Stimulated activated CD4-positive, alpha-beta T cell treated with anti-CD3 and anti-CD28 coated beads, Interleukin-15, amount 100 ng/mL, for 24 hours (primary cell): ENCODE results near the gene PID1.

Experiments used
- DNase-seq: peaks from one replicate; pipeline ENCODE4 v3.0.0-alpha.2; 2020

The PID1 gene

DNA sequence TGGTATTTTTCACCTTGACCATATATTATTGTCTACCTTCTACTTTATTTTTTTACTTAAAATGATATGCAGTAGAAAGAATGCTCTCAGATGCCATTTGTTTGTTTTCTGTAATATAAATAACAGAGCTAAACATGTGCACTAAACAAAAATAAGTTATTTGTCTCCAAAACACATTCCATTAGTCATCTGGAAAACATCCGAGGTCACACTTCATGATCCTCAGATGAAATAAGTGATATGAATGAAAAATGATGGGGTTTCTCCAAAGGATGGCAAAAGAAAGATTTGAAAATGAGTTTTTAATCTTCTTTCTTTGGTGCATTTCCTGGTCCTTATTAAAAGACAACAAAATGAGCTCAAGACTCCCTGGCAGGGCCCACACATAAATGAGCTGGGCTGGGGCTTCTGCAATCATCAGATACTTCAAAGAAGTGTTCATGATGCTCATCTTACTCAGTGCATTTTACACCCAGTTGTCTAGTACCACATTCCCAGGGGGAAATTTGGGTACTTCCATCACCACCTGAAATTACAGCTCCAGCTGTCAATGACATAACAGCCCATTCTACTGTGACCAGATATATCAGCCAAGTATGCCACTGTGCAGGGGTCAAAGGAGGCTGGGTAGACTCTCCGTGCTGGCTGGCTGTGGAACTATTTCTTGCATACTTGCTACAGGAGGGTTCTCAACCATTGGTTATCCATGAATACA, 283.5 kb downstream of the PID1 start:
- DNase-seq = no peak

- no peak for DNase-seq
Observed at GRCh38 chr2:228986961-228987360, 284.1 kb downstream of the PID1 start.

DNA sequence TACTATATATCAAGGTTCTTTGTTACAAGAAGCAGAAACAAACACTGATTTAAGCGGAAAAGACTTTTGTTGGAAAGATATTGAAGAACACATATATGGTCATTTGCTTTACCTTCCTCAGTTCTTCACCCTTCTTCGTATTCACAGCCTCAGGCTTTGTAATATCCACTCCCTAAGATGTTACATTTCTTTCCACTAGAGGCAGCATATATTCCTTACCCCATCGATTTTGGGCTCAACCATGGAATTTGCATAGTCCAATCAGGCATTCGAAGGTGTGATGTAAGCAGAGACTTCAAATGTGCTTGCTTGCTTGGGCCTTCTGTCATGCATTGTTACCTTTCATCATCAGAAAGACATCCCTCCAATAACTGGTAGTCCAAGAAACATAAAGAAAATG, 287.4 kb downstream of the PID1 start:
- DNase-seq = no peak

DNA sequence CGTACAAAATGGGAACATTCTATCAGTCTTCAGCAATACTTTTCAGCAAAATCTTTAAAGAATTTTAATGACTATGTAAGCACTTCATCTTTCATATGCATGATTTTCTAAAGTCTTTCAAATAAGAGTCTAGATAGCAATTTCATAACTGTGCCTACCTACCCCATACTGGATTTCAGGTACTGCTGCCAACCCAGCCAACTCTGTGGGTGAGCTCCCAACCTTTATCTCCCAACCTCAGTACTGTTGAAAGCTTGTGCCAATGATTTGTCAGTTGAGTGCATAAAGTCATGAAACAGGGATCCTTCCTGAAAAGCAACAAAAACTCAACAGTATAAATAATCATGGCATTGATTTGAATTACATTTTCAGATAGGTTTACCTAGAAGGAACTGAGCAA, 296.9 kb downstream of the PID1 start:
- DNase-seq = no peak
